Measurements from ENCODE around the gene GDF10. TPM values are rescaled to one million over a fixed set of nuclear protein-coding genes. Genes with fewer than 3 reads are reported as not detected.

GDF10 gene
- polyA plus RNA-seq, 1 donor from 2014 or later, result 0.66 TPM

DNA sequence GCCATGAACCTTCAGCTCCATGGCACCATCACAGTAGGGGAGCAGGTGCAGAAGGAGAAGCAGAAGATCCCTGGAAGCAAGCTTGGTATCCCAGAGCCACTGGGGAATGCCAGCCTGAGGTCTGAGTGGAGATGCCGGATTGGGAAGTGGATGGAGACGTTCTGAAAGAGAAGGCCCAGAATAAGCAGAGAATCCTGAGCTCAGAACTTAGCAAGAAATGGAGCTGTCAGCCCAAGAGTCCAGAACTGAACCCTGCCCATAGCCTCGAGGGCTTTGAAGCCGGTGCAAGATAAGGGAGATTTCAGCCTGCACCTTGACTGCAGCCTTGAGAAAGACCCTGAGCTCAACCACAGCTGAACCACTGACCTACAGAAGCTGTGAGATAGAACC lies 13.9 kb upstream of the GDF10 start:
- no peak overlapping the region for H2AFZ ChIP-seq (ENCODE audit: low read depth, low read length)
- no peak overlapping the region for H3K27ac ChIP-seq (ENCODE audit: low read length)
- H3K9ac ChIP-seq (ENCODE audit: low read length), result no peak overlapping the region
- no peaks in the 10 kb centered on the region for H3K79me2 ChIP-seq (replicated peaks; ENCODE audit: insufficient read depth, low read length)
- TF ChIP-seq SMC3 (conservative IDR thresholded peaks at IDR 0.05; ENCODE audit: poor library complexity), result no peak
- TF ChIP-seq RAD21 (conservative IDR thresholded peaks at IDR 0.05), result no peak
- TF ChIP-seq EP300 (conservative IDR thresholded peaks at IDR 0.05; ENCODE audit: poor library complexity, severe bottlenecking), result no peak
- TF ChIP-seq EZH2 (IDR thresholded peaks at IDR 0.05; ENCODE audit: borderline replicate concordance, insufficient read depth, low read length, poor library complexity, severe bottlenecking), result no peak
- TF ChIP-seq CTCF (IDR thresholded peaks at IDR 0.05; ENCODE audit: poor library complexity, severe bottlenecking), result no peak
- TF ChIP-seq POLR2AphosphoS5 (IDR thresholded peaks at IDR 0.05), result no peak
- TF ChIP-seq TAF1 (IDR thresholded peaks at IDR 0.05; ENCODE audit: low read depth), result no peak
- no peak for TF ChIP-seq REST (IDR thresholded peaks at IDR 0.05; ENCODE audit: borderline replicate concordance)
- TF ChIP-seq MXI1 (conservative IDR thresholded peaks at IDR 0.05; ENCODE audit: poor library complexity, severe bottlenecking), result no peak
- no peaks in the 10 kb centered on the region for H3F3A ChIP-seq (ENCODE audit: insufficient read depth, low read length, poor library complexity, severe bottlenecking)
- H3K9me3 ChIP-seq (ENCODE audit: low read length), result no peaks in the 10 kb centered on the region
- no peaks in the 10 kb centered on the region for H3K36me3 ChIP-seq (ENCODE audit: insufficient read depth, low read length)
- no peaks in the 10 kb centered on the region for H3K9me2 ChIP-seq (ENCODE audit: insufficient read depth, low read length)
- H3K27me3 ChIP-seq (ENCODE audit: insufficient read depth, low read depth, low read length), result no peaks in the 10 kb centered on the region
- H3K4me2 ChIP-seq (ENCODE audit: low read length), result no peak overlapping the region
- no peak overlapping the region for H3K4me3 ChIP-seq (ENCODE audit: low read length)
- no peaks in the 10 kb centered on the region for H4K20me1 ChIP-seq (ENCODE audit: insufficient read depth)

- TF ChIP-seq EP300 (conservative IDR thresholded peaks at IDR 0.05; ENCODE audit: poor library complexity, severe bottlenecking) (no peak), REST (IDR thresholded peaks at IDR 0.05; ENCODE audit: borderline replicate concordance) (no peak), EZH2 (IDR thresholded peaks at IDR 0.05; ENCODE audit: borderline replicate concordance, insufficient read depth, low read length, poor library complexity, severe bottlenecking) (no peak)
- H3F3A ChIP-seq (ENCODE audit: insufficient read depth, low read length, poor library complexity, severe bottlenecking), result no peaks in the 10 kb centered on the region
- no peaks in the 10 kb centered on the region for H3K27me3 ChIP-seq (ENCODE audit: insufficient read depth, low read depth, low read length)
- H3K36me3 ChIP-seq (ENCODE audit: insufficient read depth, low read length), result no peaks in the 10 kb centered on the region
- no peaks in the 10 kb centered on the region for H3K9me2 ChIP-seq (ENCODE audit: insufficient read depth, low read length)
- no peak overlapping the region for H3K27ac ChIP-seq (ENCODE audit: low read length)
- H3K9ac ChIP-seq (ENCODE audit: low read length), result no peak overlapping the region
- H3K9me3 ChIP-seq (ENCODE audit: low read length), result no peaks in the 10 kb centered on the region
- no peak overlapping the region for H3K4me3 ChIP-seq (ENCODE audit: low read length)
- no peaks in the 10 kb centered on the region for H3K79me2 ChIP-seq (replicated peaks; ENCODE audit: insufficient read depth, low read length)
- H4K20me1 ChIP-seq (ENCODE audit: insufficient read depth), result no peaks in the 10 kb centered on the region
- H3K4me2 ChIP-seq (ENCODE audit: low read length), result no peak overlapping the region
- no peak overlapping the region for H2AFZ ChIP-seq (ENCODE audit: low read depth, low read length)
Measured at GRCh38 chr10:47286591-47287315, 13.2 kb upstream of the GDF10 start.

Measured in neural cell (in vitro differentiated cells).